Measurements from ENCODE around the gene ENPP1.

DNA sequence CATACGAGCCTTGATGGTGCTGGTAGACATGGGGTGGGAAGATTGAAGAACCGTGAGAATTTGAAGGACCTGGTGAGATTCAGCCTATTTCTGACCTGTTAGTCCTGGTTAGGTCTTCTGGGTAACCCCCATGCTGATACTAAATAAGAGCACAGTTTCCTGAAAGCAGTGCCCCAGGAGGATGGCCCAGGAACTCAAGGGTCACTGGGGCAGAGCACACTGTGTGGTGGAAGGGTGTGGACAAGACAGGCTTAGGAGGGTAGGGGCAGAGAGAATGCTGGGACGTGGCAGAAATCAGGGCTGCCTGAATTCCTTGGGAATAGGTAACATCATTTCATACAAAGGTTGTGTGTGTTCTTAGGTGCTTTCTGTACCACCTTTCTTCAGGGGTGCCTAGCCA lies 31.9 kb upstream of the ENPP1 start:
- TF ChIP-seq, protein P1, sequence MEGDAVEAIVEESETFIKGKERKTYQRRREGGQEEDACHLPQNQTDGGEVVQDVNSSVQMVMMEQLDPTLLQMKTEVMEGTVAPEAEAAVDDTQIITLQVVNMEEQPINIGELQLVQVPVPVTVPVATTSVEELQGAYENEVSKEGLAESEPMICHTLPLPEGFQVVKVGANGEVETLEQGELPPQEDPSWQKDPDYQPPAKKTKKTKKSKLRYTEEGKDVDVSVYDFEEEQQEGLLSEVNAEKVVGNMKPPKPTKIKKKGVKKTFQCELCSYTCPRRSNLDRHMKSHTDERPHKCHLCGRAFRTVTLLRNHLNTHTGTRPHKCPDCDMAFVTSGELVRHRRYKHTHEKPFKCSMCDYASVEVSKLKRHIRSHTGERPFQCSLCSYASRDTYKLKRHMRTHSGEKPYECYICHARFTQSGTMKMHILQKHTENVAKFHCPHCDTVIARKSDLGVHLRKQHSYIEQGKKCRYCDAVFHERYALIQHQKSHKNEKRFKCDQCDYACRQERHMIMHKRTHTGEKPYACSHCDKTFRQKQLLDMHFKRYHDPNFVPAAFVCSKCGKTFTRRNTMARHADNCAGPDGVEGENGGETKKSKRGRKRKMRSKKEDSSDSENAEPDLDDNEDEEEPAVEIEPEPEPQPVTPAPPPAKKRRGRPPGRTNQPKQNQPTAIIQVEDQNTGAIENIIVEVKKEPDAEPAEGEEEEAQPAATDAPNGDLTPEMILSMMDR (conservative IDR thresholded peaks at IDR 0.05) = no peak
- no peak for TF ChIP-seq EZH2 (IDR thresholded peaks at IDR 0.05; ENCODE audit: low read depth)
